Measurements from ENCODE around the gene SNCAIP. TPM values are rescaled to one million over a fixed set of nuclear protein-coding genes. Genes with fewer than 3 reads are reported as not detected.
"Not testable (repeated sequence)": the region's sequence is repeated elsewhere in the genome, so short reads cannot be mapped to it uniquely, and the experiment has no call there.

SNCAIP gene
- total RNA-seq, 1 donor from 2014 or later, result not detected

GRCh38 chr5:122314036-122314435 lies 2.0 kb downstream of the SNCAIP start:
- no peak for DNase-seq (ENCODE audit: low read depth)

GRCh38 chr5:122315521-122315920 lies 3.5 kb downstream of the SNCAIP start:
- DNase-seq (ENCODE audit: low read depth), result no peak

- no peak for DNase-seq (ENCODE audit: low read depth)
Observed at GRCh38 chr5:122316656-122317055, 4.6 kb downstream of the SNCAIP start.

- DNase-seq (ENCODE audit: low read depth), result no peak
Observed at GRCh38 chr5:122319897-122320296, 7.9 kb downstream of the SNCAIP start.

- no peak for DNase-seq (ENCODE audit: low read depth)
Observed at GRCh38 chr5:122321921-122322320, 9.9 kb downstream of the SNCAIP start.

- no peak for DNase-seq (ENCODE audit: low read depth)
Observed at GRCh38 chr5:122322801-122323548, 10.9 kb downstream of the SNCAIP start.

- no peak for DNase-seq (ENCODE audit: low read depth)
Observed at GRCh38 chr5:122323738-122324137, 11.7 kb downstream of the SNCAIP start.

GRCh38 chr5:122327110-122327509 lies 15.1 kb downstream of the SNCAIP start:
- DNase-seq (ENCODE audit: low read depth), result no peak

GRCh38 chr5:122330881-122331280 lies 18.8 kb downstream of the SNCAIP start:
- no peak for DNase-seq (ENCODE audit: low read depth)

GRCh38 chr5:122332599-122333555 lies 20.8 kb downstream of the SNCAIP start:
- DNase-seq (ENCODE audit: low read depth), result no peak

- DNase-seq (ENCODE audit: low read depth), result no peak
Observed at GRCh38 chr5:122333564-122333963, 21.5 kb downstream of the SNCAIP start.

GRCh38 chr5:122339591-122339990 lies 27.6 kb downstream of the SNCAIP start:
- DNase-seq (ENCODE audit: low read depth), result no peak

- no peak for DNase-seq (ENCODE audit: low read depth)
Observed at GRCh38 chr5:122341087-122341486, 29.1 kb downstream of the SNCAIP start.

GRCh38 chr5:122342256-122342655 lies 30.2 kb downstream of the SNCAIP start:
- no peak for DNase-seq (ENCODE audit: low read depth)

- DNase-seq (ENCODE audit: low read depth), result no peak
Observed at GRCh38 chr5:122346897-122347581, 35.0 kb downstream of the SNCAIP start.

- DNase-seq (ENCODE audit: low read depth), result no peak
Observed at GRCh38 chr5:122350496-122350895, 38.5 kb downstream of the SNCAIP start.

- DNase-seq (ENCODE audit: low read depth), result no peak
Observed at GRCh38 chr5:122351416-122352157, 39.5 kb downstream of the SNCAIP start.

GRCh38 chr5:122352331-122352730 lies 40.3 kb downstream of the SNCAIP start:
- DNase-seq (ENCODE audit: low read depth), result no peak

- DNase-seq (ENCODE audit: low read depth), result not testable (repeated sequence)
Observed at GRCh38 chr5:122353361-122353760, 41.3 kb downstream of the SNCAIP start.

GRCh38 chr5:122354293-122354692 lies 42.3 kb downstream of the SNCAIP start:
- DNase-seq (ENCODE audit: low read depth), result no peak

GRCh38 chr5:122355324-122355723 lies 43.3 kb downstream of the SNCAIP start:
- DNase-seq (ENCODE audit: low read depth), result no peak

All from myocyte (in vitro differentiated cells).